GM12878 (cell line): ENCODE measurements around the gene LARP1B. TPM values are rescaled to one million over a fixed set of nuclear protein-coding genes. Genes with fewer than 3 reads are reported as not detected.

Source experiments
- BRCA1 ChIP-seq: IDR thresholded peaks from 2 replicates; pipeline ENCODE4 v1.6.1; 2011; ENCODE audit warnings: low read depth, low read length, improper control_type of control experiment
- CBX3 ChIP-seq: fragments of 200-600 bp; sonication (generic); IDR thresholded peaks from 2 replicates; pipeline ENCODE4 v1.6.1; 2016; ENCODE audit warnings: low read depth, borderline replicate concordance
- CBX5 ChIP-seq: sonication (generic); IDR thresholded peaks from 2 replicates; pipeline ENCODE4 v1.6.1; 2016; ENCODE audit warnings: low read depth, moderate library complexity, mild to moderate bottlenecking, inconsistent platforms
- E2F8 ChIP-seq: fragments of 450-650 bp; IDR thresholded peaks from 2 replicates; pipeline ENCODE4 v1.6.1; 2018; ENCODE audit warnings: mild to moderate bottlenecking, low read depth, moderate library complexity; ENCODE audit not compliant: partially characterized antibody
- EGR1 ChIP-seq, 2 experiments: IDR thresholded peaks; 1 replicate in 1 of 2; 2 replicates in 1 of 2; pipeline ENCODE4 v1.6.1; 2011 to 2012; ENCODE audit warnings: low read depth in 2 of 2, low read length in 2 of 2, borderline replicate concordance in 1 of 2, mild to moderate bottlenecking in 1 of 2, moderate library complexity in 1 of 2
- HDAC2 ChIP-seq: fragments of 200-600 bp; sonication (generic); IDR thresholded peaks from 2 replicates; pipeline ENCODE4 v1.6.1; 2017
- IKZF1 ChIP-seq: fragments of 450-650 bp; conservative IDR thresholded peaks from 2 replicates; pipeline ENCODE4 v1.6.1; 2017; ENCODE audit warnings: antibody characterized with exemption, mild to moderate bottlenecking
- JUND ChIP-seq: IDR thresholded peaks from 2 replicates; pipeline ENCODE4 v1.6.1; 2012; ENCODE audit warnings: low read depth, mild to moderate bottlenecking, low read length, improper control_type of control experiment, moderate library complexity
- KAT2A ChIP-seq: conservative IDR thresholded peaks from 2 replicates; pipeline ENCODE4 v1.6.1; 2011; ENCODE audit warnings: low read depth, low read length; ENCODE audit not compliant: control insufficient read depth
- MEF2B ChIP-seq: fragments of 450-650 bp; IDR thresholded peaks from 2 replicates; pipeline ENCODE4 v1.6.1; 2018; ENCODE audit warnings: mild to moderate bottlenecking, moderate library complexity; ENCODE audit not compliant: partially characterized antibody, poor library complexity, severe bottlenecking
- NFYA ChIP-seq: IDR thresholded peaks from 2 replicates; pipeline ENCODE4 v1.6.1; 2011; ENCODE audit warnings: low read depth, mild to moderate bottlenecking, low read length, improper control_type of control experiment, borderline replicate concordance
- POU2F2 ChIP-seq: IDR thresholded peaks from 3 replicates; pipeline ENCODE4 v1.6.1; 2011; ENCODE audit warnings: low read depth, mild to moderate bottlenecking, low read length, borderline replicate concordance
- RBBP5 ChIP-seq: fragments of 200-600 bp; sonication (generic); conservative IDR thresholded peaks from 2 replicates; pipeline ENCODE4 v1.6.1; 2016
- RELB ChIP-seq: fragments of 450-650 bp; IDR thresholded peaks from 2 replicates; pipeline ENCODE4 v1.6.1; 2017; ENCODE audit warnings: low read depth, mild to moderate bottlenecking, moderate library complexity
- SMAD5 ChIP-seq: IDR thresholded peaks from 2 replicates; pipeline ENCODE4 v1.6.1; 2016; ENCODE audit warnings: antibody characterized with exemption, low read depth
- ZBED1 ChIP-seq: IDR thresholded peaks from 2 replicates; pipeline ENCODE4 v1.6.1; 2016; ENCODE audit warnings: borderline replicate concordance
- ZBTB40 ChIP-seq: fragments of 450-650 bp; IDR thresholded peaks from 2 replicates; pipeline ENCODE4 v1.6.1; 2016; ENCODE audit warnings: mild to moderate bottlenecking, moderate library complexity, borderline replicate concordance
- polyA plus RNA-seq, 11 experiments: library from polyadenylated mRNA; depleted of rRNA in 4 of 11; unstranded in 6 of 11; stranded (reverse) in 5 of 11; fragments of >200 nt; fragmentation: Nextera tagmentation in 4 of 11; fragmentation: Illumina TruSeq in 1 of 11; extraction: Ambion mirVana in 4 of 11; extraction: Trizol in 1 of 11; gene quantifications; 1 replicate in 1 of 11; 2 replicates in 10 of 11; pipeline versions ENCODE4 v1.2.1 to v1.2.3, GENCODE V29; 2011 to 2016; ENCODE audit warnings: inconsistent platforms in 2 of 11, missing spikeins in 2 of 11, low read depth in 1 of 11
- total RNA-seq, 4 experiments: library from RNA; depleted of rRNA in 3 of 4; stranded (reverse); fragments of >200 nt in 3 of 4; fragmentation: Illumina TruSeq in 1 of 4; extraction: Trizol in 1 of 4; gene quantifications; 2 replicates each; pipeline versions ENCODE4 v1.2.1 to v1.2.3, GENCODE V29; 2013 to 2021
- TF ChIP-seq, protein P1 (sequence below): fragments of 450-650 bp; conservative IDR thresholded peaks from 2 replicates; pipeline ENCODE4 v1.6.1; 2017; ENCODE audit warnings: mild to moderate bottlenecking, moderate library complexity
- TF ChIP-seq, protein P2 (sequence below): IDR thresholded peaks from 2 replicates; pipeline ENCODE4 v1.6.1; 2011; ENCODE audit warnings: low read depth, mild to moderate bottlenecking, low read length, moderate library complexity, borderline replicate concordance; ENCODE audit errors: extremely low read depth

Gene LARP1B
- total and polyA plus RNA-seq, 10 of the 15 experiments (the other 5 are each of a cell fraction or from before 2014, with no cell fraction given), result 9.2 to 30.9 (median 14.7) TPM

DNA sequence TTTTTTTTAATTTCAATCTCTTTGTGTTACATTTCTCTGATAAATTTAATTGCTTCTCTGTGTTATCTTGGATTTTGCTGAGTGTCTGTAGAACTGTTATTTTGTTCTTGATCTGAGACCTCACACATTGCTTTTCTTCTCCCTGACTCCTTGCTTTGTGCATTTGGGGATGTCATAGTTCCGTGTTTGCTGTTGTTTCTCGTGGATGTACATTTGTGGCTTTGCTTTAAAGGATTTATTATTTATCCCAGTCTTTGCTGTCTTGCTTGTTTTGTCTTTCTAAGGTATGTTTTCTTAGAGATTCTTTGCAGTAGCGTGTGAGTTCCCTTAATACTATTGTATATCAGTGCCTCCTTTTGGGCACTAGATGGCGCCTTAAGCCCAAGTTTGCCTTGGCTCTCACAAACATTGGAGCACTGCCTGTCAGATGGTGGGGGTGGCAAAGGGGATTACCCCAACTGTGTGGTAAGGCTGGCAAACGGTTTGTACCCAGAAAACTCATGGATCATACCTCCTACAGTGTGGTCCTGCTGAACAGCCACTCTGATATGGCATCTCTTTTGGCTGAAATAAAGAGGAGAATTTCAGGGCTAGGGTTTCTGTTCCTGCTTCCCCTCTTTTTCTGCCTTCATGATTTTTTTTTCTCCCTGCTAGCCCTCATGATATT, 130.1 kb downstream of the LARP1B start (continued):
- TF ChIP-seq, protein P1, sequence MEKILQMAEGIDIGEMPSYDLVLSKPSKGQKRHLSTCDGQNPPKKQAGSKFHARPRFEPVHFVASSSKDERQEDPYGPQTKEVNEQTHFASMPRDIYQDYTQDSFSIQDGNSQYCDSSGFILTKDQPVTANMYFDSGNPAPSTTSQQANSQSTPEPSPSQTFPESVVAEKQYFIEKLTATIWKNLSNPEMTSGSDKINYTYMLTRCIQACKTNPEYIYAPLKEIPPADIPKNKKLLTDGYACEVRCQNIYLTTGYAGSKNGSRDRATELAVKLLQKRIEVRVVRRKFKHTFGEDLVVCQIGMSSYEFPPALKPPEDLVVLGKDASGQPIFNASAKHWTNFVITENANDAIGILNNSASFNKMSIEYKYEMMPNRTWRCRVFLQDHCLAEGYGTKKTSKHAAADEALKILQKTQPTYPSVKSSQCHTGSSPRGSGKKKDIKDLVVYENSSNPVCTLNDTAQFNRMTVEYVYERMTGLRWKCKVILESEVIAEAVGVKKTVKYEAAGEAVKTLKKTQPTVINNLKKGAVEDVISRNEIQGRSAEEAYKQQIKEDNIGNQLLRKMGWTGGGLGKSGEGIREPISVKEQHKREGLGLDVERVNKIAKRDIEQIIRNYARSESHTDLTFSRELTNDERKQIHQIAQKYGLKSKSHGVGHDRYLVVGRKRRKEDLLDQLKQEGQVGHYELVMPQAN, result no peak
- TF ChIP-seq SMAD5 (no peak), ZBTB40 (no peak), MEF2B (no peak), BRCA1 (no peak), IKZF1 (no peak), ZBED1 (no peak), HDAC2 (no peak), POU2F2 (peak; percentile 23; the same call in 1 of the 3 replicates), NFYA (no peak), KAT2A (no peak), EGR1 (IDR thresholded peaks at IDR 0.05; ENCODE audit: borderline replicate concordance in 1 of 2, low read depth in 2 of 2, low read length in 2 of 2) (no peak), JUND (no peak), CBX5 (no peak), CBX3 (no peak), E2F8 (no peak), RELB (0 out of 2 replicates have a peak, but pooled peaks have one; percentile 37), RBBP5 (no peak)
- TF ChIP-seq, protein P2, sequence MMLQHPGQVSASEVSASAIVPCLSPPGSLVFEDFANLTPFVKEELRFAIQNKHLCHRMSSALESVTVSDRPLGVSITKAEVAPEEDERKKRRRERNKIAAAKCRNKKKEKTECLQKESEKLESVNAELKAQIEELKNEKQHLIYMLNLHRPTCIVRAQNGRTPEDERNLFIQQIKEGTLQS, result no peak
